Right cardiac atrium (tissue), 5 donors: ENCODE data around the gene TEKT5. TPM values are rescaled to one million over a fixed set of nuclear protein-coding genes. Genes with fewer than 3 reads are reported as not detected.

Experiments used
- ATAC-seq, 2 donors: fragments of 200-7000 bp; cut with Tn5 transposase; one replicate each; pipeline versions ENCODE4 v1.8.0 to v1.9.1; 2020; ENCODE audit warnings: moderate library complexity in 2 of 2, mild to moderate bottlenecking in 1 of 2
- DNase-seq, 3 donors: peaks; one replicate each; pipeline ENCODE4 v3.0.0-alpha.2; 2020
- H3K27ac ChIP-seq: one replicate; pipeline ENCODE4 v1.5.1; 2013; ENCODE audit warnings: mild to moderate bottlenecking, low read length, control low read depth, moderate library complexity
- H3K27me3 ChIP-seq: one replicate; pipeline ENCODE4 v1.6.1; 2013; ENCODE audit not compliant: control insufficient read depth, insufficient read depth
- H3K4me1 ChIP-seq: one replicate; pipeline ENCODE4 v1.6.1; 2013; ENCODE audit warnings: low read length; ENCODE audit not compliant: control insufficient read depth, insufficient read depth
- H3K4me3 ChIP-seq: one replicate; pipeline ENCODE4 v1.5.1; 2013; ENCODE audit warnings: low read length, control low read depth
- H3K9me3 ChIP-seq: one replicate; pipeline ENCODE4 v1.6.1; 2013; ENCODE audit warnings: low read length; ENCODE audit not compliant: control insufficient read depth
- WGBS: extraction: QIAGEN DNeasy Blood & Tissue Kit; methylation state at CpG from one replicate; pipeline ENCODE4 v1.1.7; 2013; 5-methylcytosine and 5-hydroxymethylcytosine counted together
- intact Hi-C, 4 donors: fragments of 100-400 bp; cut with DNase I; formaldehyde crosslinking; loops; one replicate each; pipeline versions ENCODE4 v1.11.0 to v1.14.0; 2022 to 2023
- polyA plus RNA-seq: library from polyadenylated mRNA; stranded (reverse); fragments of 200-250 nt; gene quantifications from one replicate; pipeline ENCODE4 v1.2.3, GENCODE V29; 2013
- total RNA-seq, 4 donors: library from RNA; stranded (reverse); fragmentation: NEBNext Ultra II Directional; extraction: Animal tissue kit (Norgen Biotek cat#: 25700); gene quantifications; one replicate each; pipeline ENCODE4 v1.2.1, GENCODE V29; 2021
- donor health status: healthy with polysubstance abuse.
- donor health status: DM: no; HTN: yes; CAD: no.
- donor health status: DM: no; HTN: no; CAD: no.
- donor health status: DM: no; HTN: yes; CAD: no; lungs with severe emphysema.
- donor health status: DM: yes; HTN: yes; CAD: no.

The TEKT5 gene
- total and polyA plus RNA-seq, 5 donors = 0.07 TPM; not detected in 4

- Histone ChIP-seq H3K27me3 (no peaks in the 10 kb centered on the region), H3K9me3 (no peaks in the 10 kb centered on the region), H3K27ac (no peak overlapping the region), H3K4me3 (no peak overlapping the region), H3K4me1 (no peaks in the 10 kb centered on the region)
- intact Hi-C loops = no loop called here
- DNase-seq = no peak
- WGBS = 59% methylated on average over 2 of the region's 2 CpGs
- no peak for ATAC-seq
Observed at GRCh38 chr16:10587622-10588021, 107.1 kb downstream of the TEKT5 start.

GRCh38 chr16:10584981-10585438, 109.7 kb downstream of the TEKT5 start:
- intact Hi-C loops = loop anchor here in 1 of 4 donors (5.0 kb wide), 1 partner anchor 32 kb away; no protein-coding TSS in a partner anchor
- ATAC-seq (no peak), DNase-seq (no peak)
- Histone ChIP-seq H3K4me3 (no peak overlapping the region), H3K9me3 (no peaks in the 10 kb centered on the region), H3K27ac (no peak overlapping the region), H3K4me1 (no peaks in the 10 kb centered on the region), H3K27me3 (no peaks in the 10 kb centered on the region)
- 53% methylated on average over 5 of the region's 5 CpGs for WGBS

- WGBS = 89% methylated on average over 4 of the region's 4 CpGs
- ATAC-seq = no peak
- no peak overlapping the region for H3K4me3 ChIP-seq
- DNase-seq = no peak
- no peaks in the 10 kb centered on the region for H3K27me3 ChIP-seq
- H3K27ac ChIP-seq = no peak overlapping the region
- intact Hi-C loops = loop anchor here in 1 of 4 donors (5.0 kb wide), 1 partner anchor 34 kb away; no protein-coding TSS in a partner anchor
- no peaks in the 10 kb centered on the region for H3K9me3 ChIP-seq
- peaks cover 3% of the 10 kb centered on the region for H3K4me1 ChIP-seq
Observed at GRCh38 chr16:10583269-10583668, 111.5 kb downstream of the TEKT5 start.

- no peaks in the 10 kb centered on the region for H3K27me3 ChIP-seq
- no peaks in the 10 kb centered on the region for H3K9me3 ChIP-seq
- intact Hi-C loops = loop anchor here in 2 of 4 donors (2.0 to 5.0 kb wide), 2 partner anchors 36 to 37 kb away; no protein-coding TSS in a partner anchor
- peak in 1 of 3 donors; percentile 8 for DNase-seq
- peak overlapping the region; percentile 46 for H3K27ac ChIP-seq
- H3K4me3 ChIP-seq = no peak overlapping the region
- H3K4me1 ChIP-seq = peaks cover 13% of the 10 kb centered on the region
- no peak for ATAC-seq
- 26% methylated on average over 2 of the region's 2 CpGs for WGBS
Observed at GRCh38 chr16:10581507-10581906, 113.2 kb downstream of the TEKT5 start.

GRCh38 chr16:10580883-10581247, 113.9 kb downstream of the TEKT5 start:
- DNase-seq (no peak), ATAC-seq (peak in 1 of 2 donors; percentile 4)
- intact Hi-C loops = loop anchor here in 2 of 4 donors (2.0 to 5.0 kb wide), 2 partner anchors 36 to 38 kb away; no protein-coding TSS in a partner anchor
- 16% methylated on average over 7 of the region's 7 CpGs for WGBS
- H3K27ac ChIP-seq = peak overlapping the region; percentile 46
- peaks cover 15% of the 10 kb centered on the region for H3K4me1 ChIP-seq
- no peaks in the 10 kb centered on the region for H3K9me3 ChIP-seq
- peak overlapping the region; percentile 63 for H3K4me3 ChIP-seq
- no peaks in the 10 kb centered on the region for H3K27me3 ChIP-seq

GRCh38 chr16:10579965-10580882, 114.5 kb downstream of the TEKT5 start, which contains the start of gene EMP2:
EMP2 (minus strand) TSS chr16:10580598; CDS start chr16:10547617, 32,981 bp downstream.
- ATAC-seq (peak; percentile 93 to 94), DNase-seq (peak; percentile 88 to 95 (median 94))
- H3K9me3 ChIP-seq = no peaks in the 10 kb centered on the region
- under 1% methylated on average over 91 of the region's 91 CpGs for WGBS
- H3K27me3 ChIP-seq = no peaks in the 10 kb centered on the region
- H3K4me3 ChIP-seq = peak within 1 kb of the TSS; percentile 63
- peak within 1 kb of the TSS; percentile 85 for H3K27ac ChIP-seq
- H3K4me1 ChIP-seq = peaks cover 15% of the 10 kb centered on the region
- intact Hi-C loops = loop anchor here (2.0 to 10.0 kb wide), 5 partner anchors 37 to 157 kb away; no protein-coding TSS in a partner anchor

GRCh38 chr16:10579575-10579964, 115.2 kb downstream of the TEKT5 start:
- no peak for ATAC-seq
- Histone ChIP-seq H3K27ac (peak overlapping the region; percentile 85), H3K4me3 (peak overlapping the region; percentile 63), H3K4me1 (peaks cover 15% of the 10 kb centered on the region), H3K27me3 (no peaks in the 10 kb centered on the region), H3K9me3 (no peaks in the 10 kb centered on the region)
- intact Hi-C loops = loop anchor here in 3 of 4 donors (5.0 to 10.0 kb wide), 3 partner anchors 55 to 158 kb away; no protein-coding TSS in a partner anchor
- DNase-seq = no peak
- WGBS = 5% methylated on average over 6 of the region's 6 CpGs

- Histone ChIP-seq H3K9me3 (no peaks in the 10 kb centered on the region), H3K27ac (peak overlapping the region; percentile 76), H3K4me1 (peaks cover 15% of the 10 kb centered on the region), H3K4me3 (peak overlapping the region; percentile 63), H3K27me3 (no peaks in the 10 kb centered on the region)
- DNase-seq (peak; percentile 37 to 82 (median 66)), ATAC-seq (peak; percentile 15 to 30)
- intact Hi-C loops = loop anchor here in 3 of 4 donors (5.0 to 10.0 kb wide), 3 partner anchors 54 to 159 kb away; no protein-coding TSS in a partner anchor
- 35% methylated on average over 20 of the region's 20 CpGs for WGBS
Observed at GRCh38 chr16:10578474-10579316, 116.0 kb downstream of the TEKT5 start.
